ENCODE results near the gene GPR39.

The GPR39 gene

DNA sequence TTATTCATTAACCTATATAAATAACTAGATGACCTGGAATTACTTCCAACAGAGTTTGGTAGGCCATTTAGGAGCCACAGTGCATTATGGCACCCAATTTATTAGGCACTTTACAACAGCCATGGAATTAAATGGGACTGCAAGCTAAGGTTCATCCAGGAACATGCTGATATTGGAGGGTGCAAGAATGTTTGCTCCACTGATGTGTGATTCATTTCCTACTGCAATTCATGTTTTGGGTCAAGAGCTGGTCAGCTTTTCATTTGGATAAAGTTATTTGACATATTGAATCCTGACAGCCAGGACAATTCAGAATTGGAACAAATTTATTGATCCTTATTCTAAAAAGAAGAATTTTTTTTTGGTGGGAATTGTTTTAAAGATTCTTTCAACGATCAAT lies 265.2 kb downstream of the GPR39 start:
- no peak for DNase-seq

DNA sequence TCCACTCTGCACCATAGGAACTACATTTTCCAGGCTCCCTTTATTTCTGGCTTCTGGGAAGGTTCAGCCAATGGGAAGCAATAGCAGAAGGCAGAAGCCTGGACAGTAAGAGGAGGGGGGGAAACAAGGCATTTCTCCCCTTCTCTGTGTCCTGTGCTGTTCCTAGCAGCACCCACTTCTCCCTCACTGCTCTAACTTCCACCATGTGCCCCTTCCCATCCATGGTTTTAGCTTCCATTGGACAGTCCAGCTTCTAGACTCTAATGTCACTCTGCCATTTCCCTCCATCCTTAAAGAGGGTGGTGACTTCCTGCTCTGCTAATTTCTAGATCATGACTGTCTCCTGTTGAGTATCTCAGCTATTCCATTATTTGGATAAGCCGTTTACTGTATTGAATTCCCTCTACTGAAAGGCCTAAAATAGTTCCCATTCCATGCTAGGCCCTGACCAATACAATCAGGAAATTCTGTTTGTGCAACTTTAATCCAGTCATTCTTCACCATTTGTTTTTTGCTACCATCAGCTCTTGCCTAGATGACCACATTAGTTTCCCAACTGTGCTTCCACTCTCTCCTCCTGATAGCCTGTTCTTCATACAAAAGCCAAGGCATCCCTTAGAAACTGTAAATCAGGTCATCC lies 274.2 kb downstream of the GPR39 start:
- DNase-seq = no peak

DNA sequence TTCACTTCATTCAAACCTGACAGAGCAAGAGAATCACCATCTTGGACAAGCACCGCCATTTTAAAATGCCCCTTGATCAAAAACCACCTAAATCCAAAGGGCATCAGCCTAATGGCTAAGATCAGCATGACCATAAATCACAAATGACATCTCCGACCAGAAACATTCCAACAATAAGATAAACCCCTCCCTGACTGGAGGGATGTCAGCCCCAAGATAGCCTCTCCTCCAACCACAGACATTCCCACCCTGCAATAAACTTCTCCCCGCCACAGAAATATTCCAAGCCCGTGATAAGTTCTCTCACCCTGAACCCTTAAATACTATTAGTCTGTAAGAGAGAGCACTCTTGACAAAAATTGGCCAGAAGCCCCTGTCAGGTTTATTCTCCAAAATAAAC lies 275.0 kb downstream of the GPR39 start:
- no peak for DNase-seq

DNA sequence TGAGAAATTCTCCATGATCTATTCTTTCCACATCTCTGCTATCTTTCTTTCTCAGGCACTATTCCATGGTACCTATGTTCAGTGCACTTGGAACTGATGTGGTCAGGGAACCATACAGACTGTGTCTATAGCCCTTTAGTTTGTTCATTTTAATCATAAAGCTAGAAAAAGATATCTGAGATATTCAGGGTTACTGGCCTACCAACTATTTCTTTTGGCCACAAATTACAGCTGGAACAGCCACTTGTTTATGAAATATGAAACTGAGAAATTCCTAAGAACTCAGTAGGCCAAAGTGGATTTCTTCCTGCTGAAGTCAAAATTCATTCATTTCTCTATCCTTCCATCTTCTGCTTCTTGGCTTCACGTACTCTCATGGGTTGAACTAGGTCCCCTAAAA lies 276.2 kb downstream of the GPR39 start:
- no peak for DNase-seq
